ENCODE results near the gene OR5D18.
"Not testable (repeated sequence)": the region's sequence is repeated elsewhere in the genome, so short reads cannot be mapped to it uniquely, and the experiment has no call there.

Gene OR5D18

DNA sequence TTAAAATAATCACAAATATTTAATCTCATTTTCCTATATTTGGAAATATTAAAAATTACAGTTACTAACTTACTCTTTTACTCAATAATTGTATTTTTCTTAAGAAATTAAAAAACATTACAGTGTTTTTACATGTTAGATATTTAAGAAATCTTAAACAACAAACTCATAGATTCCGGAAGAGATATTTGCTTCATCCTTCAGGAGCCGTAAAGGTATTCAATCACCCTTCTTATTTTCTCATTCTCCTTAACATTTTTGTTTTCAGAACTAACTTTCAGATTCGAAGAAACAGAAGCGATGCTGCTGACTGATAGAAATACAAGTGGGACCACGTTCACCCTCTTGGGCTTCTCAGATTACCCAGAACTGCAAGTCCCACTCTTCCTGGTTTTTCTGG, at the start of gene OR5D18:
Gene OR5D18, plus strand, starts transcription at position 301 of the 400 bp plus-strand sequence. Its CDS starts 0 bp downstream, at position 301.
- FAIRE-seq (no peak), DNase-seq (ENCODE audit: low spot score) (no peak)

DNA sequence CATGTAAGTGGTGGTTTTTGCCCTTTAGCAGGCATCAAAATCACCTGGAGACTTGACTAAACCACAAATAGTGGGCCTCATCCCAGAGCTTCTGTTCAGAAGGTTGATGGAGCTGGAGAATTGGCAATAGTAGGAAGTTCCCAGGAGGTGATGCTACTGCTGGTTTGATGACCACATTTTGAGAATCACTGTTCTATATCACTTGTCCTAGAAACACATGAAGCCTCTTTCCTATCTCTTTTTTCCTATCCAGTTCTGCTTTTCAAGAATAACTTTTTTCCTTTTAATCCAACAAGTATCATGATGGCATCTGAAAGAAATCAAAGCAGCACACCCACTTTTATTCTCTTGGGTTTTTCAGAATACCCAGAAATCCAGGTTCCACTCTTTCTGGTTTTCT, 46.3 kb upstream of the OR5D18 start, which contains the start of gene OR5D13:
Gene OR5D13, plus strand, starts transcription at position 301 of the 400 bp plus-strand sequence. Its CDS starts 0 bp downstream, at position 301.
- DNase-seq (ENCODE audit: low spot score) (no peak), FAIRE-seq (no peak)

DNA sequence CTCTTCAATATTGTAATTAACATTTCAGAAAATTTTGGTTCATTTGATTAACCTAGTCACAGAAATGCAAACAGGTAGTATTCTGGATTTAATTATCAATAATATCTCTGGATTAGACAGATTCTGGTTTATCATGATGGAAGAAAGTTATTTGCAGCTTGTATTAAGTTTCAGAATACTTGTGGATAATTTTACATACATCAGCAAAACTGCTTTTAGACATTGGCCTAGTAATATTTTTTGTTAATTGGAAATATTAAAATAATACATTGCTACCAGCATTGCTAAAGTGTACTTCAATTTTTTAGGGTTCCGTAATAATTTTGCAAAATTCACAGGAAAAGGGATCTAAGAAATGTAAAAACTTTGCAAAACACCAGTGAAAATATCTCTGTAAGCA, 27.8 kb upstream of the OR5D18 start:
- DNase-seq (ENCODE audit: low spot score) (no peak), FAIRE-seq (no peak)

DNA sequence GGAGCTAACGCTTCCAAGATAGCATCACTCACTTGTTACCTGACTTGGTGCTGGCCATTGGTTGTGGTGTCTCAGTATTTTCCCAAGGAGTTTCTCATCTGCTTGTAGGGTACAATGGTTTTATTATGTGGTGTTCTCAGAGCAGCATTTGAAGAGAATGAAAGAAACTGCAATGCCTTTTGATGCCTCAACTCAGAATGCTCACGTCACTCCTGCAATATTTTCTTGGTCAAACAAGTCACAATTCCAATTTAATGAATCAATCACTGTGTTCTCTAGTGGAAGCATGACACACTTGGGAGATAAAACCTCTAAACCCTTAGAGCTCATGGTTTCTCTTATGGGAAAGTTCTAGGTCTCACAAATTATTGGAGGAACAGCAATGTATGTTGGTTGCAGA, 26.1 kb upstream of the OR5D18 start:
- FAIRE-seq: no peak

DNA sequence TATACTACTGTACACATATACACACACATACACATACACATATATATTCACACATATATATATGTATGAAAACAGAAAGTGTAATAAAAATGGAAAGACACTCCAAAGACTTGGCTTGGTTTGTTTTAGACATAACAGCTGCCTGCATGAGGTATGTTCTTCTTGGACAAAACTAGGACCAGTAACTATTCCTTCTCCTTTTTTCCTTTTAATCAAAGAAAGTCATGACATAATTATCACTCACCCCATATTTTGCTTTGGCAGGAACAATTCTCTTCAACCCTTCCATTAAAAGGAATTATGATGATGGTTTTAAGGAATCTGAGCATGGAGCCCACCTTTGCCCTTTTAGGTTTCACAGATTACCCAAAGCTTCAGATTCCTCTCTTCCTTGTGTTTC, 24.2 kb upstream of the OR5D18 start, which contains the start of gene OR5D14:
Gene OR5D14, plus strand, starts transcription at position 301 of the 400 bp plus-strand sequence. Its CDS starts 0 bp downstream, at position 301.
- FAIRE-seq (no peak), DNase-seq (ENCODE audit: low spot score) (no peak)

More for the DNA sequence above, 26.1 kb upstream of the OR5D18 start:
- no peak for DNase-seq (ENCODE audit: low spot score)

DNA sequence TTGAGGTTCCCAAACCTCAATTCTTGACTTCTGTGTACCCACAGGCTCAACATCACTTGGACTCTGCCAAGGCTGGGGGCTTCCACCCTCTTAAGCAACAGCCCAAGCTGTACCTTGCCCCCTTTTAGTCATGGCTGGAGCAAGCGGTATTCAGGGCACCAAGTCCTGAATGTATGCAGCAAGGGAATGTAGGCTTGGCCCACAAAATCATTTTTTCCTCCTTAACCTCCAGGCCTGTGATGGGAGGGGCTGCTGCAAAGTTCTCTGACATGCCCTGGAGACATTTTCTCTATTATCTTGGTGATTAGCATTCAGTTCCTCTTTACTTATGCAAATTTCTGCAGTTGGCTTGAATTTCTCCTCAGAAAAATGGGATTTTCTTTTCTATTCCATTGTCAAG, 13.2 kb upstream of the OR5D18 start:
- FAIRE-seq: no peak
- no peak for DNase-seq (ENCODE audit: low spot score)

DNA sequence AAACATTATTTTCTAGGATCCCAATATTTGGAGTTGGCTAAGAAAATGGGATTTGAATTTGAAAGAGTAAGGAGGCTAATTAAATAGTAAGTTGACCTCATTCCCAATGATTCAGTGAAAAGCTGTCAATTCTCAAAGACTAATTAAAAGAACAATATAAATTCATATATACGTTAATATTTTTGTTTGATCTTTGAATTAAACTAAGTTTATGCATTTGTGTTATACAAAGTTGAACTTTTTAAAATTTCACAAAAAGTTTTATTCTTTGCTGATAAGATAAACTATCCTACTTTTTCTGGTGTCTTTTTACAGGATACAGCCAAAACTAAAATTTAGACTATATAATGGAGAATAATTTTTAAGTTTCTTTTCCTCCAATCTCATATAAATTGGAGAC, 8.4 kb upstream of the OR5D18 start, which contains the start of gene OR5L1:
Gene OR5L1, plus strand, starts transcription at position 301 of the 400 bp plus-strand sequence. CDS start 100 bp downstream, outside the sequence.
- FAIRE-seq (no peak), DNase-seq (ENCODE audit: low spot score) (no peak)

DNA sequence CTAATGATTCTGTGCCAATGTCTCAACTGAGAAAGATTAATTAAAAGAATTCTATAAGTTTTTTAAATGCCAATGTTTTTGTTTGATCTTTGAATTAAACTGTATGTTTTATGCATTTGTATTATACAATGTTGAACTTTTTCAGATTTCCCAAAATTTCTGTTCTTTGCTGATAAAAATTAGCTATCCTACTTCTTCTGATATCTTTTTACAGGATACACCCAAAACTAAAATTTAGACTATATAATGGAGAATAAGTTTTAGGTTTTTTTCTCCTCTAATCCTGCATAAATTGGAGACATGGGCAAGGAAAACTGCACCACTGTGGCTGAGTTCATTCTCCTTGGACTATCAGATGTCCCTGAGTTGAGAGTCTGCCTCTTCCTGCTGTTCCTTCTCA, 7.5 kb downstream of the OR5D18 start, which contains the start of gene OR5L2:
Gene OR5L2, plus strand, starts transcription at position 301 of the 400 bp plus-strand sequence. Its CDS starts 0 bp downstream, at position 301.
- FAIRE-seq (no peak), DNase-seq (ENCODE audit: low spot score) (no peak)

DNA sequence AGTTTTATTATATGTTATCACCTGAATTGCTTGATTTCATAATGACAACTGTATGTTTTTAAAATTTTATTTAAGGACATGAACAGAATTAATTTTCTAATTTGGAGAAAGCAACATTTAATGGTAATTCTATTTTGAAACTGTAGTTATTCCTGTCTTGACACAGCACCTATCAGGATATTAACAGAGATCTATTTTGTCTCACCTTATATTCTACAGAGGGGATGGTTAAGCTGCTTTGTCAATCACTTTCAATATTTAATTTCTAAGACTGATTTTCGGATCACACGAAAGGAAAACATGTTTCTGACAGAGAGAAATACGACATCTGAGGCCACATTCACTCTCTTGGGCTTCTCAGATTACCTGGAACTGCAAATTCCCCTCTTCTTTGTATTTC, 19.0 kb downstream of the OR5D18 start, which contains the start of gene OR5D16:
Gene OR5D16, plus strand, starts transcription at position 301 of the 400 bp plus-strand sequence. Its CDS starts 0 bp downstream, at position 301.
- FAIRE-seq (no peak), DNase-seq (ENCODE audit: low spot score) (no peak)

DNA sequence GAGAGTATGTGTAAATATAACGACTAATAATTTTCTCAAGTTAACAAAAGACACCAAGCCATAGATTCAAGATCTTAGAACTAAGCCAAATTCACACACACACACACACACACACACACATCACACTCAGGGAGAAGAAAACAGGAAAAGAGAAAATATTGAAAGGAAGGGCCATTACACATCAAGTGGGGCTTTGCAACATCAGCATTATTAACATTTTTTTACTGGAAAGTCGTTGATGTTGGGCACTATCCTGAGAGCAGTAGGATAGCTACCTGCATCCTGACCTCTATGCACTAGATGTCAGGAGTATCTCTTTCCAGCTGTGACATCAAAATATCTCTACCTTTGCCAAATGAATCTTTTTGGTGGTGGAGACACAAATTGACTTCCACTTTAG, 28.0 kb downstream of the OR5D18 start:
- DNase-seq (ENCODE audit: low spot score): no peak
- FAIRE-seq: no peak

DNA sequence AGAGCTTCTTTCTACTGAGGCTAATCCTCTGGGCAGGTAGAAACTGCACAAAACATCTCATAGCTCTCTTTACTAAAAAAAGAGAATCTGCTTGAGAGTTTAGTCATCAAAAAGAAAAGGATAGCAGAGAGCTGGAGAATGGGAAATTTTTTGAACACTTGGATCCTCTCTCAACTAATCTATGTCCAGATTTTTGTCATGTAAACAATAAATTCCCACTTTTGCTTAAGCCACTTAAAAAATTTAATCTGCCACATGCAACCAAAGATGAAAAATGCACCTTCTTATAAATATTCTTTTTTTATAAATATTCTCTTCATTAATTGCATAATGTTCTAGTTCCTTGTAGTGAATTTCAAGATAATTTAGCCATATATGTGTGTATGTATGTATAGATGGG, 29.6 kb downstream of the OR5D18 start:
- DNase-seq (ENCODE audit: low spot score): no peak
- no peak for FAIRE-seq

DNA sequence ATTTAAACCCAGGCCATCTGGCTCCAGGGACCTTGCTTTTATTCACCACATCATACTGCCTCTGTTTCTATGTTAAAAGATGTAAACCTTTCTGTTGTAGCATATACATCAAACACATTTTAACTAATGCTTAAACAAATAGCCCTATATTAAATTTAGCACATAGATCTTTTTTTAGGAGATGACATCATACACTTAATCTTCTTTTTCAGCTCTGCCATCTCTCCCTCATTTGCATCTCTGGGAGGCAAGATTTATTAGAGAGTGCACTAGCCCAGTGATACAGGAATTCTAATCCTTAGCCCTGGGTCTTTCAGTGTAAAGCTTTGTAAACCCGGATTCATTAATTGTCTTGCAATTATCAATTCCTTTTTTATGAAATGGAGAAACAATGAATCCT, 32.7 kb downstream of the OR5D18 start:
- FAIRE-seq (no peak), DNase-seq (ENCODE audit: low spot score) (no peak)

DNA sequence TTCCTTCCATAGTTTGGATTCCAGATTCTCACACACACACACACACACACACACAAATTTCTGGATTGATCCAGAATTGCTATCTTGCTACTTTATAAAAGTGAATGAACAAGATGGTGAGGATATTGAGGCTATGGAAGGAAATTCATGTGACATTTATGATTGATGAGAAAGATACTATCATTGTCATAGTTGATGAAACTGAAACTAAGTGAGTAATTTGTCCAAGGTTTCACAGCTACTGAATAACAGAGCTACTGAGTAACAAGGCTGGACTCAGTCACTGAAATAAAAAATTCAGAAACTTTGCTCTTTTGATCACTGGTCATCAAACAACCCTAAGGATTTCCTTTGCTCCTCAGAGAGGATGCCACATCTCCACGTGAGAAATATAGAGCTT, 35.3 kb downstream of the OR5D18 start:
- FAIRE-seq: no peak
- no peak for DNase-seq (ENCODE audit: low spot score)

DNA sequence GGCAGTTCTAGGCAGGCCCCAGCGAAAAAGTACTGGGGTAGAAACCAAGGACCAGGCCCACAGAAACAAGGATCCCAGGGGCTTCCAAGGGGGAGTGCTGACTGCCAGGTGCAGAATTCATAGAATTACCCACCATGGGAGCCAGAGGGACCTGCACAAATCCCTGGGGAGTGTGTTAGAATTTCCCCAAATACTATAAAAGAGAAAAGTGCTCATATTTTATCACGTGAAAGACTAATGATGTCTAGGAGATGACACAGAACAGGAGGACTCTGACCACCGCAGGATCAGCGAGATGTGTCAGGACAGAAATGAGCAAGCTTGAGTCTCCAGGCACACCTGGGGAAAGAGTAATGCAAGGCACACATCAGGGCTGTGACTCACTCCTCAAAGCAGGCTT, 47.9 kb downstream of the OR5D18 start:
- DNase-seq (ENCODE audit: low spot score); FAIRE-seq: not testable (repeated sequence)

Measured in RCC 7860 (cell line).